Fibroblast of lung (primary cell): ENCODE data around the gene TECPR2.

Experiments used
- EZH2 ChIP-seq: IDR thresholded peaks from 2 replicates; pipeline ENCODE4 v1.5.1; 2012; ENCODE audit warnings: low read length, control low read depth, mild to moderate bottlenecking; ENCODE audit errors: missing control alignments
- TF ChIP-seq, protein P1 (sequence below), 2 donors: IDR thresholded peaks in 1 of 2; conservative IDR thresholded peaks in 1 of 2; 1 replicate in 1 of 2; 2 replicates in 1 of 2; pipeline ENCODE4 v1.5.1; 2011 to 2012; ENCODE audit warnings: low read length in 2 of 2, control low read depth in 1 of 2, inconsistent platforms in 1 of 2, low read depth in 1 of 2, mild to moderate bottlenecking in 1 of 2

DNA sequence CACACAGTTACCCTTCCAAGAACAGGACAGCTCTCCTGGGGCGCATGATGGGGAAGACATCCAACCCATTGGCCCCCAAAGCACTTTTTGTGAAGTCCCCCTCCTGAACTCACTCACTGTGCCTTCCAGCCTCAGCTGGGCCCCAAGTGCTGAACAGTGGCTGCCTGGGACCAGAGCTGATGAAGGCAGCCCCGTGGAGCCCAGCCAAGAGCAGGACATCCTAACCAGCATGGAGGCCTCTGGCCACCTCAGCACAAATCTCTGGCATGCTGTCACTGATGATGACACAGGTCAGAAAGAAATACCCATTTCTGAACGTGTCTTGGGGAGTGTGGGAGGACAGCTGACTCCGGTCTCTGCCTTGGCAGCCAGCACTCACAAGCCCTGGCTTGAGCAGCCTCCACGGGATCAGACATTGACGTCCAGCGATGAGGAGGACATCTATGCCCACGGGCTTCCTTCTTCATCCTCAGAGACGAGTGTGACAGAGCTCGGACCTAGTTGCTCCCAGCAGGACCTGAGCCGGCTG is 72.0 kb downstream of the TECPR2 start:
- TF ChIP-seq, protein P1, sequence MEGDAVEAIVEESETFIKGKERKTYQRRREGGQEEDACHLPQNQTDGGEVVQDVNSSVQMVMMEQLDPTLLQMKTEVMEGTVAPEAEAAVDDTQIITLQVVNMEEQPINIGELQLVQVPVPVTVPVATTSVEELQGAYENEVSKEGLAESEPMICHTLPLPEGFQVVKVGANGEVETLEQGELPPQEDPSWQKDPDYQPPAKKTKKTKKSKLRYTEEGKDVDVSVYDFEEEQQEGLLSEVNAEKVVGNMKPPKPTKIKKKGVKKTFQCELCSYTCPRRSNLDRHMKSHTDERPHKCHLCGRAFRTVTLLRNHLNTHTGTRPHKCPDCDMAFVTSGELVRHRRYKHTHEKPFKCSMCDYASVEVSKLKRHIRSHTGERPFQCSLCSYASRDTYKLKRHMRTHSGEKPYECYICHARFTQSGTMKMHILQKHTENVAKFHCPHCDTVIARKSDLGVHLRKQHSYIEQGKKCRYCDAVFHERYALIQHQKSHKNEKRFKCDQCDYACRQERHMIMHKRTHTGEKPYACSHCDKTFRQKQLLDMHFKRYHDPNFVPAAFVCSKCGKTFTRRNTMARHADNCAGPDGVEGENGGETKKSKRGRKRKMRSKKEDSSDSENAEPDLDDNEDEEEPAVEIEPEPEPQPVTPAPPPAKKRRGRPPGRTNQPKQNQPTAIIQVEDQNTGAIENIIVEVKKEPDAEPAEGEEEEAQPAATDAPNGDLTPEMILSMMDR (conservative IDR thresholded peaks at IDR 0.05 in 1 of 2, IDR thresholded peaks at IDR 0.05 in 1 of 2; ENCODE audit: low read depth in 1 of 2, low read length in 2 of 2) = no peak
- no peak for TF ChIP-seq EZH2
